Activated B cell treated with CpG ODN at 0.5 μM for 24 hours (primary cell): Measurements from ENCODE around the gene MLEC. TPM values are rescaled to one million over a fixed set of nuclear protein-coding genes. Genes with fewer than 3 reads are reported as not detected.

ENCODE experiments used
- ATAC-seq: fragments of 200-7000 bp; cut with Tn5 transposase; one replicate; pipeline ENCODE4 v1.10.0; 2021; ENCODE audit warnings: low read depth, mild to moderate bottlenecking, moderate library complexity
- CTCF ChIA-PET: fragments of 350-600 bp; sonication (Branson Sonifier 250); formaldehyde crosslinking; loops from one replicate; lab custom pipeline; 2021; ENCODE audit warnings: antibody characterized with exemption; lab: Charles Lee
- POLR2A ChIA-PET: fragments of 350-600 bp; sonication (Branson Sonifier 250); formaldehyde crosslinking; loops from one replicate; lab custom pipeline; 2021; ENCODE audit warnings: antibody characterized with exemption; lab: Charles Lee
- DNase-seq: peaks from one replicate; pipeline ENCODE4 v3.0.0; 2022
- H3K27ac Mint-ChIP-seq: one replicate; pipeline ENCODE4 v1.8.0; 2020; ENCODE audit warnings: mixed read lengths
- H3K27me3 Mint-ChIP-seq: one replicate; pipeline ENCODE4 v1.8.0; 2021; ENCODE audit warnings: mixed read lengths
- H3K36me3 Mint-ChIP-seq: one replicate; pipeline ENCODE4 v1.8.0; 2021; ENCODE audit warnings: low read depth, mixed read lengths
- H3K4me1 Mint-ChIP-seq: one replicate; pipeline ENCODE4 v1.8.0; 2021; ENCODE audit warnings: mixed read lengths
- H3K4me3 Mint-ChIP-seq: one replicate; pipeline ENCODE4 v1.8.0; 2020; ENCODE audit warnings: mild to moderate bottlenecking, mixed read lengths
- H3K9me3 Mint-ChIP-seq: one replicate; pipeline ENCODE4 v1.8.0; 2020; ENCODE audit warnings: mixed read lengths
- intact Hi-C: fragments of 100-400 bp; cut with micrococcal nuclease; formaldehyde crosslinking; loops from one replicate; pipeline ENCODE4 v1.15.1; 2024
- total RNA-seq: library from RNA; stranded (reverse); gene quantifications from 2 replicates; pipeline ENCODE4 v1.2.3, GENCODE V29; 2022
- TF ChIP-seq, protein P1 (sequence below): fragments of 200-600 bp; IDR thresholded peaks from one replicate; pipeline ENCODE4 v1.8.0; 2022; ENCODE audit warnings: antibody characterized with exemption, mild to moderate bottlenecking

Gene MLEC
- total RNA-seq, 1 donor from 2014 or later, result 69.6 TPM

DNA sequence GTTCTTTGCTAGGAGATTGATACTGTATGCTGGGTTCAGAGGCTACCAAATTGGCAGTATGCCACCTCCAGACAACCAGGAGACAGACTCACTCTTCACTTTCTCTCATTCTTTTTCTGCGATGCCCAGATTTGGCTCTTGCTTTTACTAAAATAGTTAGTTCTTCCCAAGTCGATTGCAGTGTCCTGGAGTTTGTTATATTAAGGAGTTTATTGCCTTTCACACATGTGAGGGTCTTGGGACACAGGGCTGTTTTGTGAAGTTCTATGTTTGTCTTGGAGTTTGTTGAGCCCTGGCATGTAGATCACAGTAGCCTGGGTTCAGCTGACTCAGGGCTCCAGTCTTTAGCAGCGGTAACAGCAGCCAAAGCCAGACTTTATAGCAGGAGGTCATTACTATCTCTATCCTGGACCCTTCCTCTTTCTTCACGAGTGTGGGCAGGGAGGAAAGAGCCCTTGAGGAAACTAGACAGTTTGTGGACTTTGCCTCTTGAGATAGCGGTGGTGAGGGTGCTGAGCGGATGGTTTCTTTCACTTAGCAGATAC, 1.6 kb downstream of the MLEC start:
- intact Hi-C loops, result loop anchor here (5.0 kb wide), 2 partner anchors 214 to 486 kb away; partner anchors contain the start of genes RPLP0 and SPPL3
- Mint-ChIP-seq H3K36me3 (peaks cover 13% of the 10 kb centered on the region), H3K9me3 (no peaks in the 10 kb centered on the region), H3K27me3 (no peaks in the 10 kb centered on the region), H3K27ac (no peak overlapping the region), H3K4me3 (peak overlapping the region; percentile 86), H3K4me1 (peaks cover 43% of the 10 kb centered on the region)
- ChIA-PET CTCF (interaction anchor here (3.5 kb wide), 1 partner anchor 40 kb away, joined by 63 read pairs; no protein-coding TSS in a partner anchor), POLR2A (interaction anchor here (0.7 to 5.7 kb wide), 4 partner anchors 10 to 40 kb away, joined by 4 to 59 read pairs (median 32); no protein-coding TSS in a partner anchor)
- no peak for ATAC-seq
- TF ChIP-seq, protein P1, sequence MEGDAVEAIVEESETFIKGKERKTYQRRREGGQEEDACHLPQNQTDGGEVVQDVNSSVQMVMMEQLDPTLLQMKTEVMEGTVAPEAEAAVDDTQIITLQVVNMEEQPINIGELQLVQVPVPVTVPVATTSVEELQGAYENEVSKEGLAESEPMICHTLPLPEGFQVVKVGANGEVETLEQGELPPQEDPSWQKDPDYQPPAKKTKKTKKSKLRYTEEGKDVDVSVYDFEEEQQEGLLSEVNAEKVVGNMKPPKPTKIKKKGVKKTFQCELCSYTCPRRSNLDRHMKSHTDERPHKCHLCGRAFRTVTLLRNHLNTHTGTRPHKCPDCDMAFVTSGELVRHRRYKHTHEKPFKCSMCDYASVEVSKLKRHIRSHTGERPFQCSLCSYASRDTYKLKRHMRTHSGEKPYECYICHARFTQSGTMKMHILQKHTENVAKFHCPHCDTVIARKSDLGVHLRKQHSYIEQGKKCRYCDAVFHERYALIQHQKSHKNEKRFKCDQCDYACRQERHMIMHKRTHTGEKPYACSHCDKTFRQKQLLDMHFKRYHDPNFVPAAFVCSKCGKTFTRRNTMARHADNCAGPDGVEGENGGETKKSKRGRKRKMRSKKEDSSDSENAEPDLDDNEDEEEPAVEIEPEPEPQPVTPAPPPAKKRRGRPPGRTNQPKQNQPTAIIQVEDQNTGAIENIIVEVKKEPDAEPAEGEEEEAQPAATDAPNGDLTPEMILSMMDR, result no peak
- DNase-seq, result no peak

DNA sequence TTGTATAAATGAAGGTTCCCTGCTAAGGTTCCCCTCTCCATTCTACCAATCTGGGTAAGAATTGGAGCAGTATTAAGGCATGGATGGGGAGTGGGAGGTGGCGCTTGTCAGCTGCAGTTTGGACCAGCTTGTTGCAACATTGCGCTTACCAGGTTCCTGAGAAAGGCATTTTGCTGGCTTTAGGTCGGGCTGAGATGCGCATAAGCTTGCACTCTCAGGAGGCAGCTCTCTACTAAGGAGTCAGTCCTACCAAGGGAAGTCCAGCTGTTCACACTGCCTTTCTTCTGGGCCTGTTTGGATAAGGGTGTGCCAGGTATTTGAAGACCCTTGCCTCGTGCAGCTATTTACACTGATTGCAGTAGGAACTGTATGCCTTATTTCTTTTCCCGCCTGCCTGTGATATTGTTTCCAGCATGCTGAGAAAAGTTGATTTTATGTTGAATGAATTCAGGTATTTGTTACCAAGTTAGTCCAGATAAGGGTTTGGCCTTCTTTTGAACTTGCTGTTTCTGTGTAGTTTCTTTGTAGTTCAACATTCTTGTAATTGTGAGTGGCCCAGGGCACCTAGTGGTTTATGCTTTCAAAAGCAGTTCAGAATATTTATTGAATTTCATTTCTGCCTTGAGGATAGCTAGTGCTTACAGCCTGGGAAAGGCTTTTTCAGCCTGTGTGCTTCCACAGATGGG, 2.6 kb downstream of the MLEC start:
- Mint-ChIP-seq H3K36me3 (peaks cover 21% of the 10 kb centered on the region), H3K27me3 (no peaks in the 10 kb centered on the region), H3K4me3 (peak overlapping the region; percentile 32), H3K27ac (no peak overlapping the region), H3K9me3 (no peaks in the 10 kb centered on the region), H3K4me1 (peaks cover 39% of the 10 kb centered on the region)
- no peak for ATAC-seq
- intact Hi-C loops, result loop anchor here (5.0 kb wide), 2 partner anchors 213 to 487 kb away; partner anchors contain the start of genes RPLP0 and SPPL3
- ChIA-PET CTCF (interaction anchor here (0.9 to 1.4 kb wide), 3 partner anchors 40 to 282 kb away, joined by 3 to 6 read pairs (median 4); no protein-coding TSS in a partner anchor), POLR2A (interaction anchor here (5.7 kb wide), 1 partner anchor 20 kb away, joined by 55 read pairs; no protein-coding TSS in a partner anchor)
- TF ChIP-seq, protein P1, result no peak
- DNase-seq, result no peak

DNA sequence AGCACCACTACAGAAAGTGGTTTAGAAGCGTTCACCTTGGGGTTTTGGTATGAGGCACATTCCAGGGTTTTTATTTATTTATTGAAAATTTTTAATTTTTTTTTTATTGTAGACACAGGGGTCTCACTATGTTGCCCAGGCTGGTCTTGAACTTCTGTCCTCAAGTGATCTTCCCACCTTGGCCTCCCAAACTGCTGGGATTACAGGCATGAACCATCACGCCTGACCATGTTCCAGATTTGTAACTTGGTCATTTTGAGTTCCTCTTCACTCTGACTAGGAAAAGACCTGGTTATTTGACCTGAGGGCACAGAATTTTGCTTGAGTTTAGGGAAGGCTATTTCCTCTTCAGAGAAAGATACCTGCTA, 3.1 kb downstream of the MLEC start:
- POLR2A ChIA-PET, result no interaction called here
- CTCF ChIA-PET, result interaction anchor here (0.9 to 1.4 kb wide), 3 partner anchors 40 to 282 kb away, joined by 3 to 6 read pairs (median 4); no protein-coding TSS in a partner anchor
- no peaks in the 10 kb centered on the region for H3K9me3 Mint-ChIP-seq
- no peak overlapping the region for H3K4me3 Mint-ChIP-seq
- peaks cover 27% of the 10 kb centered on the region for H3K36me3 Mint-ChIP-seq
- DNase-seq (no peak), ATAC-seq (no peak)
- TF ChIP-seq, protein P1, result no peak
- peaks cover 34% of the 10 kb centered on the region for H3K4me1 Mint-ChIP-seq
- H3K27me3 Mint-ChIP-seq, result no peaks in the 10 kb centered on the region
- H3K27ac Mint-ChIP-seq, result no peak overlapping the region
- intact Hi-C loops, result no loop called here

DNA sequence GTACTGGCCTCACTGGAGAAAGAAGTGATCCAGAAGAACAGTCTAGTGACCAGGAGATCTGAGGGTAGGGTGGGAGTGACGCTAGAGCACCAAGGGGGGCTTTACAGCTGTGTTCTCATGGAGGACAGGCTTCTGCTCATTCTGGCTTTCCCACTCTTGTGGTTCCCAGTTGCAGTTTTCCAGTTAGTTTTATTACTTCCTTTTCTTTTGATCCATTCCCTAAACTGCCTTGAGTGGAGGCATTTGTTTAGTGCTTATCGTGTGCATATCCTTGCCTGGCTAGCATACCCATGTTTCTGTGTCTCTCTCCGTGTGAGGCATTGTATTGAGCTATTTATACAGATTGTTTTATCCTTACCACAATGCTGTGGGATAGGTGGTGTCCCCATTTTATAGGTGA, 4.0 kb downstream of the MLEC start:
- H3K27ac Mint-ChIP-seq, result no peak overlapping the region
- H3K36me3 Mint-ChIP-seq, result peaks cover 36% of the 10 kb centered on the region
- DNase-seq (no peak), ATAC-seq (no peak)
- H3K27me3 Mint-ChIP-seq, result no peaks in the 10 kb centered on the region
- H3K9me3 Mint-ChIP-seq, result no peaks in the 10 kb centered on the region
- TF ChIP-seq, protein P1, result no peak
- ChIA-PET POLR2A (no interaction called here), CTCF (interaction anchor here (0.6 to 1.4 kb wide), 2 partner anchors 38 to 281 kb away, joined by 4 to 6 read pairs; no protein-coding TSS in a partner anchor)
- peaks cover 26% of the 10 kb centered on the region for H3K4me1 Mint-ChIP-seq
- intact Hi-C loops, result no loop called here
- H3K4me3 Mint-ChIP-seq, result no peak overlapping the region

DNA sequence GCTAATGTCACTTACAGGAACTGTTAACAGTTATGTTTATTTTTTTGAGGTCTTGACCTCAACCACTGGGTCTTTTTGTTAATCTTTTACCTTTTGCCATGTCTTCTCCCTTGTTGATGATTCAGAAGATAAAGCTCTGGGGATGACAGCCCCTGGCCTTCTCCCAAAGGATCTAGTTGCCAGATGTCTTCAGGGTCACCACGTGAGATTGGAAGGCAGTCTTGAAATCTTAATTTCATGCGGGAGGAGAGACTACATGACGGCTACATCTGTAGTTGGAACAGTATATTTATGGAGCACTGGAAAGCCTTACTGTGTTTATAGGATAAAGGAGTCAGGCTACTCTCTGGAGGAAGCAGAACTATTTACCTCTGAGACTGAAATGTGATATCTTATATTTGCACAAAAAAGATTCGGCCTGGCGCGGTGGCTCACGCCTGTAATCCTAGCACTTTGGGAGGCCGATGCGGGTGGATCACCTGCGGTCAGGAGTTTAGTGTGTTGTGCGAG, 5.6 kb downstream of the MLEC start:
- no peak overlapping the region for H3K27ac Mint-ChIP-seq

More for the DNA sequence above, 5.6 kb downstream of the MLEC start:
- ChIA-PET CTCF (interaction anchor here (0.7 kb wide), 1 partner anchor 298 kb away, joined by 4 read pairs; no protein-coding TSS in a partner anchor), POLR2A (no interaction called here)
- Mint-ChIP-seq H3K4me3 (no peak overlapping the region), H3K27me3 (no peaks in the 10 kb centered on the region), H3K36me3 (peaks cover 50% of the 10 kb centered on the region), H3K4me1 (peaks cover 26% of the 10 kb centered on the region), H3K9me3 (no peaks in the 10 kb centered on the region)
- no peak for DNase-seq
- ATAC-seq, result no peak
- TF ChIP-seq, protein P1, result no peak
- intact Hi-C loops, result no loop called here
